Measurements from ENCODE around the gene SCYL1.

SCYL1 gene

GRCh38 chr11:65572356-65573051, 47.6 kb downstream of the SCYL1 start, which contains the start of gene FAM89B:
Gene FAM89B, plus strand, starts transcription at chr11:65572538. Its CDS starts 132 bp downstream, at chr11:65572670.
- DNase-seq: peak; percentile 85

GRCh38 chr11:65573391-65574079, 48.7 kb downstream of the SCYL1 start:
- DNase-seq: no peak

- DNase-seq: peak; percentile 99
Measured at GRCh38 chr11:65574109-65574810, 49.4 kb downstream of the SCYL1 start.

- no peak for DNase-seq
Measured at GRCh38 chr11:65574811-65575567, 50.1 kb downstream of the SCYL1 start.

GRCh38 chr11:65575568-65576231, 50.8 kb downstream of the SCYL1 start, which contains the start of gene EHBP1L1:
Gene EHBP1L1, plus strand, starts transcription at chr11:65576053. Its CDS starts 250 bp downstream, at chr11:65576303.
- peak; percentile 90 for DNase-seq

GRCh38 chr11:65576232-65576866, 51.5 kb downstream of the SCYL1 start:
- peak; percentile 44 for DNase-seq

GRCh38 chr11:65576867-65577755, 52.2 kb downstream of the SCYL1 start:
- DNase-seq: peak; percentile 97

GRCh38 chr11:65577756-65578109, 52.9 kb downstream of the SCYL1 start:
- no peak for DNase-seq

- DNase-seq: no peak
Measured at GRCh38 chr11:65578134-65578533, 53.3 kb downstream of the SCYL1 start.

- no peak for DNase-seq
Measured at GRCh38 chr11:65578667-65579066, 53.8 kb downstream of the SCYL1 start.

GRCh38 chr11:65579291-65579690, 54.4 kb downstream of the SCYL1 start:
- no peak for DNase-seq

- DNase-seq: no peak
Measured at GRCh38 chr11:65580031-65580692, 55.3 kb downstream of the SCYL1 start.

GRCh38 chr11:65580756-65581155, 55.9 kb downstream of the SCYL1 start:
- DNase-seq: no peak

- no peak for DNase-seq
Measured at GRCh38 chr11:65581928-65582327, 57.0 kb downstream of the SCYL1 start.

- no peak for DNase-seq
Measured at GRCh38 chr11:65583589-65583988, 58.7 kb downstream of the SCYL1 start.

- no peak for DNase-seq
Measured at GRCh38 chr11:65584106-65584505, 59.2 kb downstream of the SCYL1 start.

GRCh38 chr11:65584723-65585171, 59.9 kb downstream of the SCYL1 start:
- no peak for DNase-seq

GRCh38 chr11:65585396-65586246, 60.7 kb downstream of the SCYL1 start:
- DNase-seq: no peak

- DNase-seq: no peak
Measured at GRCh38 chr11:65586247-65586630, 61.4 kb downstream of the SCYL1 start.

Data from inflammatory macrophage treated with lipopolysaccharide for 4 hours (primary cell).